CD4-positive, alpha-beta T cell (primary cell): Measurements from ENCODE around the gene NAPSA. TPM values are rescaled to one million over a fixed set of nuclear protein-coding genes. Genes with fewer than 3 reads are reported as not detected.

Experiments
- ATAC-seq: fragments of 200-7000 bp; cut with Tn5 transposase; one replicate; pipeline ENCODE4 v1.10.0; 2022; ENCODE audit warnings: mild to moderate bottlenecking; ENCODE audit not compliant: poor library complexity
- CTCF ChIA-PET: fragments of 350-600 bp; sonication (Branson Sonifier 250); formaldehyde crosslinking; loops from one replicate; lab custom pipeline; 2021; ENCODE audit warnings: antibody characterized with exemption, inconsistent platforms; lab: Charles Lee
- POLR2A ChIA-PET: fragments of 350-600 bp; sonication (Branson Sonifier 250); formaldehyde crosslinking; loops from one replicate; lab custom pipeline; 2021; ENCODE audit warnings: antibody characterized with exemption, inconsistent platforms; lab: Charles Lee
- DNase-seq, 14 experiments: peaks; one replicate each; pipeline ENCODE4 v3.0.0-alpha.2; 2013 to 2020; ENCODE audit warnings: mixed read lengths in 2 of 14
- H3K27ac ChIP-seq, 2 donors: one replicate each; pipeline versions ENCODE4 v1.5.1 to v1.7.0; 2013; ENCODE audit warnings: low read length in 2 of 2, low read depth in 1 of 2, mild to moderate bottlenecking in 1 of 2
- H3K27me3 ChIP-seq, 2 experiments: 1 replicate in 1 of 2; 2 replicates in 1 of 2; pipeline versions ENCODE4 v1.6.1 to v1.7.0; 2013; ENCODE audit warnings: low read length in 2 of 2, control low read depth in 1 of 2, mild to moderate bottlenecking in 1 of 2, moderate library complexity in 1 of 2; ENCODE audit not compliant: insufficient read depth in 2 of 2, control insufficient read depth in 1 of 2
- H3K36me3 ChIP-seq: one replicate; pipeline ENCODE4 v1.6.1; 2013; ENCODE audit warnings: low read length, control low read depth; ENCODE audit not compliant: insufficient read depth
- H3K4me1 ChIP-seq: one replicate; pipeline ENCODE4 v1.6.1; 2013; ENCODE audit warnings: low read length, control low read depth; ENCODE audit not compliant: insufficient read depth
- H3K4me3 ChIP-seq: one replicate; pipeline ENCODE4 v1.5.1; 2013; ENCODE audit warnings: mild to moderate bottlenecking, low read length, moderate library complexity
- H3K9me3 ChIP-seq, 2 experiments: 1 replicate in 1 of 2; 2 replicates in 1 of 2; pipeline versions ENCODE4 v1.6.1 to v1.7.0; 2013; ENCODE audit warnings: low read length in 2 of 2, mild to moderate bottlenecking in 2 of 2, control low read depth in 1 of 2, moderate library complexity in 1 of 2; ENCODE audit not compliant: control insufficient read depth in 1 of 2, insufficient read depth in 1 of 2
- H3K27ac Mint-ChIP-seq: one replicate; pipeline ENCODE4 v1.8.0; 2020; ENCODE audit warnings: mixed read lengths
- H3K27me3 Mint-ChIP-seq: one replicate; pipeline ENCODE4 v1.8.0; 2021; ENCODE audit warnings: mixed read lengths
- H3K36me3 Mint-ChIP-seq: one replicate; pipeline ENCODE4 v1.8.0; 2021; ENCODE audit warnings: low read depth, mixed read lengths
- H3K4me1 Mint-ChIP-seq: one replicate; pipeline ENCODE4 v1.8.0; 2021; ENCODE audit warnings: low read depth, mixed read lengths
- H3K4me3 Mint-ChIP-seq: one replicate; pipeline ENCODE4 v1.8.0; 2020; ENCODE audit warnings: mild to moderate bottlenecking, mixed read lengths
- H3K9me3 Mint-ChIP-seq: one replicate; pipeline ENCODE4 v1.8.0; 2020; ENCODE audit warnings: mixed read lengths
- intact Hi-C, 2 experiments: fragments of 100-400 bp; cut with DNase I in 1 of 2; cut with micrococcal nuclease in 1 of 2; formaldehyde crosslinking; loops; one replicate each; pipeline versions ENCODE4 v1.15.1 to v1.9.0; 2023 to 2025; cut with DNase I, micrococcal nuclease
- total RNA-seq, 174 experiments: library from RNA in 2 of 174; stranded (reverse) in 2 of 174; gene quantifications; one replicate each; pipeline ENCODE4 v1.2.3 and lab custom pipeline; 2021 to 2026
- TF ChIP-seq, protein P1 (sequence below): fragments of 200-600 bp; IDR thresholded peaks from one replicate; pipeline ENCODE4 v1.8.0; 2022; ENCODE audit warnings: antibody characterized with exemption, mild to moderate bottlenecking

NAPSA gene
- total RNA-seq, 2 experiments from 2014 or later, result 0.61 to 0.91 TPM

DNA sequence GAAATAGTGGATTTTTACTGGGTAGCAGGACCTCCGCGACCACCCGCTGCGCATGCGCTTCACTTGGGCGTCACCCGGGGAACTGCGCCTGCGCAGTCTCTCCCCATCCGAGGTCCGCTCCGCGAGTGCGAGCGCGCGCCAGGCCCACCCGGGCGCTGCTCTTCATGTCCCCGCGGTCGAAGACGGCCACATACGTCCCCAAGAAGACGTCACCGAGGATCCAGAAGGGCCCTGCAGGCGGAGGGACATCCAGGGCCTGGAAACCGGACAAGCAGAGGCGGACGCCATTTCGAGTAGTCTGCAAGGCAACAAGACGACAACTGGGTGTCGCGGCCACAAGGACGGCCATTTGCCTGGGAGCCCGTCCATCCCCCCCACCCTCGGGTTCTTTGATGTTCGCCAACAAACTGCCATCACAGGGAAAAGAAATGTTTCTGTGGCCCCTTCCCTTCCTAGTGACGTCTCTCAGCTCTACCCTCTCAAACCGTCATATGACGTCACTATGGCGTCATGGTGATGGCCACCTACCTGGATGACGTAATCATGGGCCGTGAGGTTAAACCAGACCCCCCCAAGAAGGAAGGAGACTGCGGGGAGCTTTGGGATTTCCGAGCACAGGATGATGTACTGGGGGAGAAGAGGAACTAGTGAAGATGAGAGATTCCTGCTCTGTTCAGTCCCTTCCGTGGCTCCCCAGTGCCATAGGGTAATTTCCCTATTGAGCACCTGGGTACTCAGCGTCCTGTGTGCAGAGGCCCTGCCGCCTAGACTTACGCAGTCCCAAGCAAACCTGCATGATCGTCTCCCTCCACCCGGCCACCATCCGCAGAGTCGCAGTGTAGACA is 6.7 kb downstream of the NAPSA start:
- Mint-ChIP-seq H3K4me1 (peaks cover 63% of the 10 kb centered on the region), H3K36me3 (peaks cover 7% of the 10 kb centered on the region), H3K9me3 (no peaks in the 10 kb centered on the region), H3K27me3 (no peaks in the 10 kb centered on the region), H3K27ac (peak overlapping the region; percentile 98), H3K4me3 (peak overlapping the region; percentile 94)
- intact Hi-C loops, result loop anchor here in 1 of 2 experiments (5.0 kb wide), 1 partner anchor 199 kb away; no protein-coding TSS in a partner anchor
- peak; percentile 10 for ATAC-seq
- CTCF ChIA-PET, result interaction anchor here (1.6 to 2.7 kb wide), 2 partner anchors 11 to 30 kb away, joined by 10 to 28 read pairs; partner anchors contain the start of gene KCNC3
- H3K9me3 ChIP-seq, result peaks cover 0 to 4% of the 10 kb centered on the region in 2 experiments
- H3K4me3 ChIP-seq, result peak overlapping the region; percentile 62
- TF ChIP-seq, protein P1, sequence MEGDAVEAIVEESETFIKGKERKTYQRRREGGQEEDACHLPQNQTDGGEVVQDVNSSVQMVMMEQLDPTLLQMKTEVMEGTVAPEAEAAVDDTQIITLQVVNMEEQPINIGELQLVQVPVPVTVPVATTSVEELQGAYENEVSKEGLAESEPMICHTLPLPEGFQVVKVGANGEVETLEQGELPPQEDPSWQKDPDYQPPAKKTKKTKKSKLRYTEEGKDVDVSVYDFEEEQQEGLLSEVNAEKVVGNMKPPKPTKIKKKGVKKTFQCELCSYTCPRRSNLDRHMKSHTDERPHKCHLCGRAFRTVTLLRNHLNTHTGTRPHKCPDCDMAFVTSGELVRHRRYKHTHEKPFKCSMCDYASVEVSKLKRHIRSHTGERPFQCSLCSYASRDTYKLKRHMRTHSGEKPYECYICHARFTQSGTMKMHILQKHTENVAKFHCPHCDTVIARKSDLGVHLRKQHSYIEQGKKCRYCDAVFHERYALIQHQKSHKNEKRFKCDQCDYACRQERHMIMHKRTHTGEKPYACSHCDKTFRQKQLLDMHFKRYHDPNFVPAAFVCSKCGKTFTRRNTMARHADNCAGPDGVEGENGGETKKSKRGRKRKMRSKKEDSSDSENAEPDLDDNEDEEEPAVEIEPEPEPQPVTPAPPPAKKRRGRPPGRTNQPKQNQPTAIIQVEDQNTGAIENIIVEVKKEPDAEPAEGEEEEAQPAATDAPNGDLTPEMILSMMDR, result no peak
- H3K4me1 ChIP-seq, result peaks cover 43% of the 10 kb centered on the region
- no peaks in the 10 kb centered on the region for H3K27me3 ChIP-seq
- DNase-seq, result peak; percentile 52 to 90 (median 74)
- H3K27ac ChIP-seq, result peak overlapping the region; percentile 94 to 96
- POLR2A ChIA-PET, result interaction anchor here (0.7 to 2.8 kb wide), 9 partner anchors 8 to 563 kb away, joined by 3 to 43 read pairs (median 15); partner anchors contain the start of genes JOSD2, KCNC3, NAPSA and NR1H2
- no peaks in the 10 kb centered on the region for H3K36me3 ChIP-seq

DNA sequence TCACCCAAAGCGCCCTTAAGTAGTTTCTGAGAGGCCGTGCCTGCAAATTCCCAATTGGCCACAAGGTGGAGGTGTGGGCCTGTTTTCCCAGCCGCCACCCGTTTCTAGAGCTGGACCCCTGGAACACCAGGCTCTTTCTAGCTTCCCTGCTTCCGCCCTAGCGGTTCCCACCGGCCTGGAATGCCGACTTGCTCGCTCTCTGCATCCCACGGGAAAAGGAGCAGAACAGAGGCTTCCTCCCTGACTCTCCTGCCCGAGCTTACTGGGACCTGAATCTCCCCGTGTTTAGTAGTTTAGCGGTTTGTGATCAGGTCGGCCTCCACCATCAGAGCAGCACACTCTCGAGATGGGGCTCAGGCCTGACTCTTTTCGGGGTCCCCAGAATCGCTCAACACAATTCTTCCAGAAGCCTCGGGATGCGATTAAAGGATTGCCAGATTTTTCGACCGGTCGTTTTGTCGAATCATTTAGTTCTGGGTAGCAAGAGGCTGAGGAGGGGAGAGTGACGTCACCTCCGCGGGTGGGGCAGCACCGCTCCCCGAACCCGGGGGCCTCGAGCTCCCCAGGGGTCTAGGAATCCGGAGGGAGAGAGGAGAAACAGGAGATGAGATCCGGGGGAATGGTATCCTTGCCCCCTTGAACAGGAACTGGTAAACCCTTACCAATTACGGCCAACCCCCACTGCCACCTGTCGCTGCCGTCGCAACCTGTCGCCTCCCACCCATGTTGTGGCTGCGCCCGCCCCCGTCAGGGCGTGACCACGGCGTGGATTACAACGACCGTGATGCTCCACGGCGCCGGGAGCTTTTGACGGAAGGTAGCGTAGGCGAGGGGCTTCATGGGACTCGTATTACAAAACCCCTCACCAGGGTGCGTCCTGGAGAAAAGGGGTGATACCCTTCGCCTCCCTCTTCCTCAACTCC is 8.0 kb downstream of the NAPSA start:
- Mint-ChIP-seq H3K27ac (peak overlapping the region; percentile 98), H3K4me1 (peaks cover 51% of the 10 kb centered on the region), H3K4me3 (peak overlapping the region; percentile 94), H3K9me3 (no peaks in the 10 kb centered on the region), H3K27me3 (no peaks in the 10 kb centered on the region), H3K36me3 (peaks cover 7% of the 10 kb centered on the region)
- Histone ChIP-seq H3K27ac (peak overlapping the region; percentile 94 to 96), H3K4me3 (peak overlapping the region; percentile 62), H3K36me3 (no peaks in the 10 kb centered on the region), H3K27me3 (no peaks in the 10 kb centered on the region), H3K4me1 (peaks cover 34% of the 10 kb centered on the region), H3K9me3 (peaks cover 0 to 4% of the 10 kb centered on the region in 2 experiments)
- ChIA-PET CTCF (interaction anchor here (0.5 to 2.7 kb wide), 16 partner anchors 8 to 426 kb away, joined by 3 to 28 read pairs (median 4); partner anchors contain the start of genes JOSD2, KCNC3, NAPSA and NR1H2), POLR2A (interaction anchor here (0.6 to 2.8 kb wide), 23 partner anchors 10 to 565 kb away, joined by 3 to 43 read pairs (median 6); partner anchors contain the start of genes GARIN5A, JOSD2, KCNC3 and NAPSA)
- intact Hi-C loops, result loop anchor here (1.0 to 5.0 kb wide), 7 partner anchors 24 to 565 kb away; partner anchors contain the start of gene POLD1 (in 1 of the 2)
- DNase-seq (peak; percentile 73 to 94 (median 85)), ATAC-seq (peak; percentile 84)
- TF ChIP-seq, protein P1, result peak; percentile 92
